UCSD-AML1 (cell line): ENCODE data around the gene BANP.
A peak's percentile ranks its signal among the peaks of the same experiment; 100 is the strongest.
"Not testable (repeated sequence)": the region's sequence is repeated elsewhere in the genome, so short reads cannot be mapped to it uniquely, and the experiment has no call there.

Source experiments
- DNase-seq: peaks from one replicate; lab custom pipeline; 2025; ENCODE audit not compliant: unreplicated experiment; lab: John Stamatoyannopoulos, UW

Gene BANP

DNA sequence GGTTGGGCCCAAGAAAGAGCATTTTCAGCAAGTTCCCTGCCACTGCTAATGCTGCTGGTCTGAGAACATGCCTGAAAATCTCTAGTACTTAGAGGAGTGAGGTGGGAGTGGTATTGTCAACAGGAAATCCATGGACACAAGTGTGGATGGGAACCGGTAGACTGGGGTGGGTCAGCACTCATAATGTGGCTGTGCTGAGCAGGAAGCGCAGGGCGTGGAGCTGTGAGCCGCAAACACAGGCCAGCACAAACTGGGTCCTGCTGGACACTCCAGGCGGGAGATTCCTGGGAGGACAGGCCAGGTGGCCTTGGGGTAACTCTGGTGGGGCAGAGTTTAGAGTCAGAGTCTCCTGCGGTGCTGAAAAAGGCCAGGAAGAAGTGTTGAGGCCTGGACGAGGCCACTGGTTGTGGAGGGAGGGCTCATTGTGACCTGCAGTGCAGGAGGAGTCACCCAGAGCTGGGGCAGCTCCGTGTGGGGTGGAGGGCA lies 62.6 kb downstream of the BANP start:
- DNase-seq = no peak

DNA sequence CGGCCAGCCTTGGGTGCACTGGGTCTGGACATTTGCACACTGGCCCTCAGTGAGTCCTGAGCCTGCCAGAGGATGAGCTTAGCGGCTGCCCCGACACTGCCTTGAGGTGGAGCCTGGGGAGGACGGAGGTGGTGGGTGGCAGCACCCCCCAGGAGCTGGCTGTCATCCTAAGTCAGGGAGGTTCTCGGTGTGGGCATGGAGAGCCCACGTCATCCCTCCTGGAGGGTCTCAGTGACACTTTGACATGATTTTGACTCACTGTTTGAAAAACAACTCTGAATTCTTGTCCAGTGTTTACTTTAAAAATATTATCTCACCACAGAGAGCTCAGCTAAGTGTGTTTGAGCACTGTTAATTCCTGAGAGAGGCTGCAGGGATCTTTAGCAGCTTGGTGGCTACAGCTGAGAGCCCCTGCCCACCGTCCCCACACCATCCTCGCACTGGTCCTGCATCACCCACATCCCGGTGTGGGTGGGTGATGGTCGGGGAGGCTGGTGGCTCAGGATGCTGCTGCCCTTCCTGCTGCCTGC lies 63.1 kb downstream of the BANP start:
- no peak for DNase-seq

DNA sequence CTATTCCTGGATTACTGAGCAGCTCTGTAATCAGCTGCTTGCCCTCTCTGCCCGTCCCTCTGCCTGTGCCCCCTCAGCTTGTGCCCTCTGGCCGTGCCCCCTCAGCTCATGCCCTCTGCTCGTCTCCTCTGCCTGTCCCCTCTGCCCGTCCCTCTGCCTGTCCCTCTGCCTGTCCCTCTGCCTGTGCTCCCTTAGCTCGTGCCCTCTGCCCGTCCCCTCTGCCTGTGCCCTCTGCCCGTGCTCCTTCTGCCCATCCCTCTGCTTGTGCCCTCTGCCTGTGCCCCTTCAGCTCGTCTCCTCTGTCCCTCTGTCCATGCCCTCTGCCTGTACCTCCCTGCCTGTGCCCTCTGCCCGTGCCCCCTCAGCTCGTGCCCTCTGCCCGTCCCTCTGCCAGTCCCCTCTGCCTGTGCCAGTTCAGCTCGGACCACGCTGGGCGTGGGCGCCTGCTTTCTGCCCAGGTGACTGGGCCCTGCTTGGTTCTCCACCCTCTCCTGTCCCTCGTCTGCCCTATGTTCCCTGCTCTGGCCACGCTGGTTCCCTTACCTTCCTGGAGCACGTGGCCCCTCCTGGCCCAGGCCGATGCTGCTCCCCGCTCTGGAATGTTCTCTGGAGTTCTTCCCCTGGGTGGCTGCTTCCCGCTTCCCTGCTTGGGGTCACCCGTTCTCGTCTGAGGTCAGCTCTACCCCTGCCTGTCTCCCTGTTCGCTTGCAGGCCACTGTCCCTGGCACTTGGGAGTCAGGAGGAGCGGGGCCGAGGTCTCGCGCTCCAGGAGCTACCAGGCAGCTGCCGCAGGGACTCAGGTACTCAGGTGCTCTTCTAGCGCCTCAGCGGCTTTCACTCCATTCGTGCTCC lies 63.9 kb downstream of the BANP start:
- no peak for DNase-seq

DNA sequence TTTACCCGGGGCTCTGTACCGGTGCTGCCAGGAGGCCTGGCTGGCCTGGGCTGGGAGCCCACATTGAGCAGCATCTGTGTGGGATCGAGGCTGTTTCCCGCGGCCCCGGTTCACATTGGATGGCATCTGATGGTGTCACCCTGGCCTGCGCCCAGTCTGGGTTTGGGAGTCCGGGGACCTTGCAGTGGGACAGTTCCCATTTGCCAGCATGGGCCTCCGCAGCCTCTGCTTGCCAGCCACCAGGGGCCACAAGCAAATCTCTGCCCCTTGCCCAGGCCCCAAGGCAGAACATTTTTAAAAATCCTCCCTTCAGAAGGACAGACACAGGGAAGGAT lies 64.5 kb downstream of the BANP start:
- DNase-seq = no peak

DNA sequence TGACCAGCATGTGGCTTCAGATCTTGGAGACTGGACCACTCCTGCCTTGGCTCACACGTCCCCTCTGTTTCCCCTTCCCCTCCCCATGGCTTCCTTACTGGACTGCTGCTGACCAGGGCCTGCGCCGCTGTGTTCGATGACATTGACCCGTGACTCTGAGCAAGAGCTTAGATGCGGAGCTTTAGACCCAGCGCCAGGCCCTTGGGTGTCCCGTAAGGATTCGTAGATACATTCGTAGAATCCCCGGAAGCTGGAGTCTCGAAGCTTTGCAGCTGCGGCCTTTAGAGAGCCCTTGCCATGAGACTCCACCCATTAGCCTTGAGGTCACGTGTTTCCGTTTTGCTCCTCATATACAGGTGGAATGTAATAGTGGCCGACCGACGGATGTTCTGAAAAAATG lies 65.2 kb downstream of the BANP start:
- not testable (repeated sequence) for DNase-seq

DNA sequence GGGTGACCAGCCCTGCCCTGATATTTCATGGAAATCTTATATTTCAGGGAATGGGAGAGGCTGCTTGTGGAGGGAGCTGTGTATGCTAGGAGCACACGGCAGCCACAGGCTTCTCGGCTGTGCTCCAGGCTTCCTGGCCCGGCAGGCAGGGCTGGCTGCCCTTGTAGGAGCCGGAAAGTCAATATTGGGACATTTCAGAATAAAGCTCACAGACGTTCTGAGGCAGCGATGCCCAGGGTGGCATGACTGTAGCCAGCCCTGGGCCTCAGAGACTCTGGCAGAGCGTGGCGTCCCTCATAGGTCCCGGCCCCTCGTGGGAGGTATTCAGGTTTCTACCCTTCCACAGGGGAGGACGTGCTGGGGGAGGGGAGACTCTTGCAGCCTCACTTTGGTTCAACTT lies 65.7 kb downstream of the BANP start:
- no peak for DNase-seq

DNA sequence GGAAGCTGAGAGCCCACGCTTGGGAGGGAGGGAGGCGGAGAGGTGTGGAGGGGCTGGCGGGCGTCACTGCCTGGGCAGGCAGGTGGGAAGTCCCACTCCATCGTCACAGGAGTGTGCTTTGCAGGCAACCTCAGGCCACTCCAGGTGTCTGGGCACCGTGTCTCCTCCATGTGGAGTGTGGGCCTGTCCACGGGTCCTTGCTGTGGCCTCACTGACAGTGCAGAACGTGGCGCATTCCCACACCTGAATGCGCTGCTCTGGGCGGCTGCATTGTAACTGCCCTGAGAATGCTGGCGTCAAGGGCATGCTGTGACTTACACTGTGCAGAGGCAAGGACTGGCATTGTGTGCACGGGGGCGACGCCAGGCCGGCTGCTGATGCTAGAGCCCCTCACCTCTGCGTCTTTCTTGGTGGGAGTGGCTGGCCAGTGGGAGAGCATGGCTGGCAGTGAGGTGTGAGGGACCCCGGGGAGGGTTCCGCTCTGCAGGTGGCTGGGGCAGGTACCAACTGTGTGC lies 66.4 kb downstream of the BANP start:
- no peak for DNase-seq

DNA sequence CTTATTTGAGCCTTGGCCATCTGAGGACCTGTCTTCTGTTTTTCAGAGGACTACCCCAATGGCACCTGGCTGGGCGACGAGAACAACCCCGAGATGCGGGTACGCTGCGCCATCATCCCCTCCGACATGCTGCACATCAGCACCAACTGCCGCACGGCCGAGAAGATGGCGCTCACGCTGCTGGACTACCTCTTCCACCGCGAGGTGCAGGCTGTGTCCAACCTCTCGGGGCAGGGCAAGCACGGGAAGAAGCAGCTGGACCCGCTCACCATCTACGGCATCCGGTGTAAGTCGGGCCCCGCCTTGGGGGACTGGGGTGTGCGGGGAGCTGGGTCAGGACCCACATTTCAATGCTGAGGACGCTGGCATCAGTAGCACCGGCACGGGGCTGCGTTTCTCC lies 67.1 kb downstream of the BANP start:
- not testable (repeated sequence) for DNase-seq

DNA sequence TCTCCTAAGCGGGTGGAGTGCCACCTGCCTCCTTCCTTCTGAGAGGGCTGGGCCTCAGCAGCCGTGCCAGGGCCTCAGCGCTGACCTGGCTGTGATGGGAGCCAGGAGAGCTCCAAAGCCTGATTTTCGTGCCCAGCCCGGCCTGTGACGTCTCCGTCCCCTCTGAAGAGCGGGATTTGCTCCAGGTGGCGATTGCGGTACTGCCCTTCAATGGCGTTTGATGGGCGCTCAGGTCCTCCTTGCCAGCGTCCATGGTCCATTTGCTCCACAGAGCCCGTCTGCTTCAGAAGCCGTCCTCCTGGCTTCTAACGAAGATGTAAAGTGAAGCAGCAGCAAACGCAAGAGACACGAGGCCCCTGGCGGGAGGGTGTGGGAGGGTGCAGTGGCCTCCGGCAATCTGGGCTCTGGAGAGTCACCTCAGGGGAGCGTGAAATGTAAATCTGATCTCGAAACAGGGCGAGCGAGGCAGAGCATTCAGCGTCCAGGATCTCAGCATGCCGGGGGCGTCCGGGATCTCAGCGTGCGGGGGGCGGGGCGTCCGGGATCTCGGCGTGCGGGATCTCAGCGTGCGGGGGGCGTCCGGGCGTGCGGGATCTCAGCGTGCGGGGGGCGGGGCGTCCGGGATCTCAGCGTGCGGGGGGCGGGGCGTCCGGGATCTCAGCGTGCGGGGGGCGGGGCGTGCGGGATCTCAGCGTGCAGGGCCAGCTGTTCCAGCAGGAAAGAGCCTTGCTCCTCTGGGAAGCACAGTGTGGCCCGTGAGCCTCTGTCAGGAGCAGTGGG lies 68.0 kb downstream of the BANP start:
- DNase-seq = not testable (repeated sequence)

DNA sequence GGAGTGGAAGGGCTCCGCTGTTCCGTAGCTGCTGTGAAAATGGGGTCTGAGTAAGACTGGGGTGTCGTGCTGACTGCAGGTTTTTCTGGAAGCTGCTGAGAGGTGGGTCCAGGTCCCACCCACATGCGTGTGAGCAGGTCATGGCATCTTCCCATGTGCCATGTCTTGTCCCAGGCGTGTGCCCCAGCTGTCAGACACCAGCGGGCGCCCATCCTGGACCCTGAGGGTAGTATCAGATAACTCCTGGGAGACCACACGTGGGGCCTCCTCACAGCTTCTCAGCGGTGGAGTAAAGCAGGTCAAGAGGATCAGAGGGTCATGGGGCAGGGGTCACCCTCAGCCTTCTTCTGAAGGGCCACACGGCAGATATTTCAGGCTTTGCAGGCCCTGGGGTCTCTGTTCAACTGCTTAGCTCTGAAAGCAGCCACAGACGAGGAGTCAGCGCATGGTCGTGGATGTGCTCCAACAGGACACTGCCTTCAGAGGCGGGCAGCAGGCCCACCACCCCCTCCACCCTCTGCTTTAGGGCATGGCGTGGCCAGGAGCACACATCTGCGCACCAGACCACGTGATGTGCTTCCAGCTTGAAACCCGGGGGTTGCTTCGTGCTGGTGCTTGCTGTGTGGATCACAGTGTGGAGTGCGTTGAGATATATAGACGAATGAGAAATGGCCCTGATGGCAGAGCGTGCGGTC lies 68.7 kb downstream of the BANP start:
- no peak for DNase-seq

DNA sequence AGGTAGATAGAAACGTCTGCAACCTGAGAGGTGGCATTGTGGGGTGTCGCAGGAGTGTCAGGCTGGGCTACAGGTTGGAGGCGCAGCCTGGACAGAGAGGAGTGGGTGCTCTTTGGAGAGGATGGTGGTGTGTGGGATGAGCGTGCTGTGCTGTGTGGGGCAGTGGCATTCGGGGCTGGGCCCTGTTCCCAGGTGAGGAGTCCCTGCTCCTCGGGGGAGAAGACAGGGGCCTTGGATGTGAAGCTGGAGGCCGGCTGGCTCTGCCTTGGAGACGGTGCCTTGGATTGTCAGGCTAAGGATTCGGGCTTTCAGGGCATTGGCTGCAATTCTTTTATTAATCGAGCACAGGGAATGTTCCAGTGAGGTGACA lies 69.3 kb downstream of the BANP start:
- DNase-seq = no peak

DNA sequence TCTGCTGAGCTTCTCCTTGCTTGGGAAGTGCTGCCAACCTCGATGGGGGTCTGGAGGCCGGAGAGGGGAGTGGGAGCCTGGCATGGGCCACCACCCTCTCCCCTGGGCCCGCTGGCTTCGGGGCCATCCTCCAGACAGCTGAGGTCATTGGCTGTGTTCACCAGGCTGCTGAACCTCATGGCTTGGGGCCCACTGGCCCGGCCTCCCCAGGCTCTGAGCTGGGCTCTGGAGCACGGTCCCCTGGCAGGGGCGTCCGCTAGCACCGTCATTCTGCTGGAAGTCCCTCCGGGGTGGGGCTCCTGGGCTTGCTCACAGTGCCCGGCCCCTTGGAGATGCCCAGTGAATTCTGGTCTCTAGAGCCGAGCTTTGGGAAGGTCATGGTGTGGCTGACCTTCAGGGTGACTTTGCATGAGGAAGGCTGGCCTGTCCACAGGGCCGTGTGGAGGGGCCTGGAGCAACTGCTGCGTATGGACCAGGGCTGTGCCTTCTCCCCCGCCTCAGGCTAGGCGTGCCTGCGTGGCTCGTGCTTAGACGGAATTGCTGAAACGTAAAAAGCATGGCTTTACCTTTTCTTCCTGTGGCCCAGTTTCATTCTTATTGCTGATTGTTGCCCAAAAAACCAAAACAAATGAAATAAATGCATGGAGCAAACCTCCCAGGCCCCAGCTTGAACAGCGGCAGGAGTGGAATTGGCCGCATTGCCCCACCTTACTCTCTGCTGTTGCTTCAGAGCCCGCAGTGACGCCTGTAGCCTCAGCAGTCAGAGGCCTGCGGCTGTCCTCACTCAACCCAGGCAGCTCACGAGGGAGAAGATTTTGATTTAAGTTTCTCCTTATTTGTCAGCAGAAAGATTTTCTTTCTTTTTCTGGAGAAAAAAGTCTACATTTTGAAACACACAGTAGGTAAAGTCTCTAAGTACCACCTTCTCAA lies 70.1 kb downstream of the BANP start:
- DNase-seq = not testable (repeated sequence)

DNA sequence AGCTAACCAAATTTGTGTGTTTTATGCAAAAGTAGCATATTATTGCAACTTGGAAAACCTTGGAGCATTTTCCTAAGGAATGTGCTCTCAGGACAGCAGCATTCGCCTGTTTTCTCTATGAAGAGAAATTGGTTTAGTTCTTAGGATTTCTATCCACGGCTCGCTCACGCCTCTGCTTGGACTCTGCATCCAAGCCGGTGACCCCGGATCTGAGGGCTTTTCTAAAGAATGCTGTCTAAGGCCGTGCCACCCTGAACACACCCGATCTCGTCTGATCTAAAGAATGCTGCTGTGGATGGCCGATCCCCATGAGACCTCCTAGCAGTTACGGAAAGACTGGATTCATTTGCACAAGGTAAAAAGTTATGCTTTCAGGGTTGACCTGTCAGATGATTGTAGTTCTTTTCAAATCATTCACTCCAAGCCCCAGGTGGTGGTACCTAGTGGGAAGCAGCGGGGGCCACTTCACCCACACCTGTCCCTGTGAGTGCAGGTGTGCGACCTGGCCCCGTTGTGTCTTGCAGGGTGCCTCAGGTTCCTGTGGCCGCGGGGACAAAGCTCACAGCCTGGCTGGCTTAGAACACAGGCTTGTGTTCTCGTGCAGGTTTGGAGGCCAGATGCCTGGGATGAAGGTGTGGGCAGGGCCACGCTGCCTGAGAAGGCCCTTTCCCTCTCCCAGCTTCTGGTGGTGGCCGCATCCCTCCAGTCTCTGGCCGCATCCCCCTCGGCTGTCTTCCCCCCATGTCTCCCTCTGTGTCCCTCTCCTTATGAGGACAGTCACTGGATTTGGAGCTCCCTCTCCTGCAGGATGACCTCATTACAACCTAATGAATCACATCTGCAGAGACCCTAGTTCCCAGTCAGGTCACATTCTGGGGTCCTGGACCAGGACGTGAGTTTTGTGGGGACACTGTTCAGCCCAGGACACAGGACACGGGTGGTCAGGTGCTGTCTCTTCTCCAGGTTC lies 71.1 kb downstream of the BANP start:
- DNase-seq = no peak

DNA sequence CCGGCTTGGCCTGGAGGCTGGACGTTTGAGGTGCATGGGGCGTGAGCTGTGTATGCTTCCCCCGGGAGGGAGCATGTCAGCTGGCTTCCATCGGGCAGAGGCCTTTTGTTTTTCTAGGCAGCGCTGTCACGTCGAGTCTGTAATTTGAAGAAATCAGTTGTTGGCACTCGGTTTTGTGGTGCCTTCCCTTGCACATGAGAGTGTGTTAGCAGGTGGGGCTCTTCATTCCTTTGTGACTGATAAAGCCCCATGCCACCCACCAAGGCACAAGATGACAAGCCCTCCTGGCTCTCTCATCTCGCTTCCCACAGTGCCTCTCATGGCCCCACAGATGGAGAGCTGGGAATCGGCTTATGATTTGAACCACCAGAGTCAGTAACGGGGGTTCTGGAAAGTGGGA lies 72.1 kb downstream of the BANP start:
- no peak for DNase-seq

DNA sequence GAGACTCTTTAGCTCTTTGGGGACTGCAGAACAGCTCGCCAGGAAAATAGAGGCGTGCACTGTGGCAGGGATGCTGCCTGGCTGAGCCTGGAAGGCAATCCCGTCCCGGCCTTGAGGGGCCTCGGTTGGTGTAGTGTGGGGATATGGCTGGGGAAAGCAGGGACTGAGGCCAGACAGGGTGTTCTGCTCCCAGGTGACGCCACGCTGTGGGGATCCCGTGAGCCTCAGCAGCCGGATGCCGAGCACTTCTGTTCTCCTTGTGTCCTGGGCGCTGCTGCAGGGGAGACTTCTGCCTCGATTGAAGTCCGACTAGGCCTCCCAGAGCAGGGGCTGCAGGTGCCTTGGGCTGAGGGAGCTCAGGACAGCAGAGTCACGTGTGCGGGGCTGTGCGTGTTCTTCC lies 72.6 kb downstream of the BANP start:
- no peak for DNase-seq

DNA sequence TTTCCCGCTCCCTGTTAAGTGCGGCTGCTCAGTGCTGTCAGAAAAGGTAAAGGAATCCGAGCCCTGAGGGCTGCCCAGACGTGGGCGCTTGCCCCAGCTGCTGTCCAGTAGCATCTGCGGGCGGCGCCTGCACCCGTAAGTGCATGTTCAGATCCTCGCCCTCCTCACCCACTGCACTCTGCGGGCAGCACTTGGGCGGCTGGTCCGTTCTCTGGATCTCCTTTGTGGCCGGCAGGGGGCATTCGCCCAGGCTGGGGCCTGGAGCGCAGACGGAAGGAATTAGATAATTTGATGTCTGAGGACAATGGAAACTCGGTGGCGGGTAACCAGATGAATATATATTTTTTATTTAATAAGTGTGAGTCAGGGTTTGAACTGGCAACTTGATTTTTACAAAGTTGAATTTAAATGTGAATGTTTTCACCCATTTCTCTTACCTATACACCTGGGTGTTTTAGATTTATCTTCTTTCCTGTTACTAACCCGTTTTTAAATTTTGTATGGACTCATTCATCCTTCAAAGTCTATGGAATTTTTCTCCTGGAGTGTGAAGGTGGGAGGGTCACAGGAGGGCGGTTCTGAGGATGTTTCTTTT lies 73.4 kb downstream of the BANP start:
- peak; percentile 27 for DNase-seq

DNA sequence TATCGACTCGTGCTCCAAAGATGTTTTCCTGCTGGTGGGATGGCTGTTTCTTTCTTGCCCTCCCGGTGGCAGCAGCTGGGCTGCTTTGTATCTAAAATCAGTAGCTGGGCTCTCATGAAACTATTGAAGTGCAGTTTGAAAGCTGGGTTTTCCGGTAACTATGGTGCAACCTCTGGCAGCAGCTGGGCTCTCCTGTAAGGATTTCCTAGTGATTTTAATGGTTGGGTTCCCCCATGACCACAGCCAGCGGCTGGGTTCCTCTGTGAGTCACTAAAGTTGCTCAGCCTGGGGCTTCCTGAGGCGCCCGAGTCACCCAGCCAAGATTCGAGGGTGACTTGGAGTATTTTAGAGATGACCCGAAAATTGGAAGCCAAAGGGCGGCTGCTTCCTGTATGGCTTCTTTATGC lies 73.9 kb downstream of the BANP start:
- DNase-seq = peak; percentile 57

DNA sequence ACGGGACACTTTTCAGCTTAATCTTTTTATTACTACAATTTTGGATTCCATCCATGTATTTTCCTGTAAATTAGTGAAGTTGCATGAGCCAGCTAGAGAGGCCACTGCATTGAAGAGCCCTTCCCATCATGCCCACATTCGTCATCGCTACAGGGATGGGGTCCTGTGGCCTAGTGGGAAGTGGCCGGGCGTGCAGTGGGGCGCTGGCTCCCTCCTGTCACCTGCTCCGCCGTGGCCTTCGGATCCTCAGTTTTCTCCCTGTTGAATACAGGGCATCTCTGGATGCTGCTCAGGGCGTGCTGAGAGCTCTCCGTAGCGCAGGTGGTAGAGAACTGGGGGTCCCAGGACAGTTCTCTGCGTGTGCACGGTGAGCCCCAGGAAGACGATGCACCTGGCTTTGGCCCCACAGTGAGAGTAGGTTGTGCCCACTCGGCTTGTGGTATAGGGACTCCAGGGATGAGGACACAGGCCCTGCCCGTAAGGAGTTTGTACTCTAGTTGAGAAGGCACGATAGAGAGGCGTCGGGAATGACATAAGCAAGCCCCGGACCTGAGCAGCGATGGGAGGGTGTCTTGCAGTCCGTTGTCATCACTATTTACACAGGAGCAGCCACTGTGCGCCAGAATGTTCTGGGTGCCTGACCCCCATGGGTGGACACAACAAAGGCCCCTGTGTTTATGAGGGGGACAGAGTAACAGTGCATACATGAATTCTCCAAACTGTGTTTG lies 74.8 kb downstream of the BANP start:
- not testable (repeated sequence) for DNase-seq
